ENCODE data around the gene FAM118A. TPM values are rescaled to one million over a fixed set of nuclear protein-coding genes. Genes with fewer than 3 reads are reported as not detected.

FAM118A gene
- total and polyA plus RNA-seq, 2 of the 8 experiments (the other 6 are each of a cell fraction or from before 2014, with no cell fraction given) = 8.5 to 18.6 TPM

DNA sequence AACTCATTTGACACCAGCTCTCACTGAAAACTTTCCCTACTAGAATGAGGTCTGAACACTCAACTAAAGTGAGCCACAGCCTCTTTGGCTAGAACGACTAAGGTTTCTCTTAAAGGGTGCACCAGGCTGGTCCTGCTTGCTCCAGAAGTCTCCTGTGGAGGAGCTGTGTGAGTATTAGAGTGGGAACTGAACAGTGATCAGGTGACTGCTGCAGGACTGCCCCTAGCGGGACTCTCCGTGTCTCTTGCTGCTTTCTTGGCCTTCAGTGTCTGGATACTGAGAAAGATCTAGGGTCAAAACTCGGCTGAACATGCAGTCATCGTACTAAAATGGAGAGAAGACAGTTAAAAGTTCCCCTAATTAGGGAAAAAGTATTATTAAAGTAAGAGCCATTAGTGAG is 34.6 kb downstream of the FAM118A start:
- Histone ChIP-seq H3K9me3 (ENCODE audit: insufficient read depth in 2 of 2, low read depth in 1 of 2, low read length in 1 of 2) (no peaks in the 10 kb centered on the region), H3K4me2 (ENCODE audit: insufficient read depth in 1 of 2, low read depth in 2 of 2, low read length in 2 of 2) (no peak overlapping the region), H3K27me3 (replicated peaks in 1 of 4; ENCODE audit: control insufficient read depth in 3 of 4, extremely low read depth in 1 of 4, insufficient read depth in 3 of 4, low read length in 3 of 4) (no peaks in the 10 kb centered on the region), H4K20me1 (replicated peaks in 1 of 2; ENCODE audit: control insufficient read depth in 1 of 2, insufficient read depth in 2 of 2, low read length in 2 of 2) (no peaks in the 10 kb centered on the region), H3K56ac (replicated peaks; ENCODE audit: insufficient read length, low read depth, low read length) (no peak overlapping the region), H2BK20ac (ENCODE audit: low read length) (no peak overlapping the region; the same call in 1 of the 2 replicates), H4K8ac (ENCODE audit: extremely low read depth, insufficient read depth, low read length) (no peak overlapping the region), H3K4ac (replicated peaks; ENCODE audit: insufficient read length, low read depth, low read length) (no peak overlapping the region), H4K5ac (ENCODE audit: insufficient read length, low read depth, low read length) (no peak overlapping the region), H4K91ac (replicated peaks; ENCODE audit: insufficient read length, low read length) (no peak overlapping the region), H3K36me3 (ENCODE audit: control insufficient read depth in 2 of 4, insufficient read depth in 4 of 4, low read length in 3 of 4) (peaks cover 0 to 16% (median 3%) of the 10 kb centered on the region in 4 experiments; a peak in 3 of 8 replicates), H3K14ac (ENCODE audit: insufficient read length) (no peak overlapping the region), H3K4me1 (replicated peaks in 1 of 4; ENCODE audit: control insufficient read depth in 3 of 4, insufficient read depth in 4 of 4, low read length in 3 of 4) (no peaks in the 10 kb centered on the region), H2AK5ac (ENCODE audit: low read depth, low read length) (no peak overlapping the region), H2BK120ac (replicated peaks; ENCODE audit: low read depth, low read length) (no peak overlapping the region), H2AFZ (ENCODE audit: low read length) (no peak overlapping the region), H2BK5ac (ENCODE audit: low read depth, low read length) (no peak overlapping the region), H3K27ac (ENCODE audit: low read depth, low read length) (no peak overlapping the region), H3K79me2 (ENCODE audit: control insufficient read depth in 1 of 2, insufficient read depth in 2 of 2, low read length in 2 of 2) (no peaks in the 10 kb centered on the region), H3K23ac (ENCODE audit: insufficient read length) (no peak overlapping the region), H2BK12ac (ENCODE audit: low read depth, low read length) (no peak overlapping the region), H3K18ac (ENCODE audit: extremely low read depth, low read length) (no peak overlapping the region), H3K23me2 (ENCODE audit: low read depth, low read length) (no peaks in the 10 kb centered on the region), H2BK15ac (ENCODE audit: low read length) (no peak overlapping the region), H3K79me1 (ENCODE audit: low read depth, low read length) (no peaks in the 10 kb centered on the region), H3K4me3 (ENCODE audit: extremely low read depth in 1 of 4, insufficient read depth in 2 of 4, low read depth in 3 of 4, low read length in 4 of 4) (no peak overlapping the region), H3K9ac (replicated peaks in 1 of 4; ENCODE audit: extremely low read depth in 1 of 4, low read depth in 3 of 4, low read length in 3 of 4) (no peak overlapping the region)
- 75% methylated on average over 5 of the region's 5 CpGs; no CpG with 5 or more reads in 1 of the 2 experiments for WGBS, 2 experiments (ENCODE audit: extremely low coverage in 1 of 2, insufficient coverage in 1 of 2, insufficient read length in 1 of 2, insufficient replicate concordance in 2 of 2, low coverage in 1 of 2, low lambda C conversion rate in 2 of 2, missing lambda C conversion rate in 1 of 2)
- FAIRE-seq (no peak), DNase-seq (ENCODE audit: low read depth in 1 of 2, low spot score in 2 of 2) (no peak)
- TF ChIP-seq, protein P1, sequence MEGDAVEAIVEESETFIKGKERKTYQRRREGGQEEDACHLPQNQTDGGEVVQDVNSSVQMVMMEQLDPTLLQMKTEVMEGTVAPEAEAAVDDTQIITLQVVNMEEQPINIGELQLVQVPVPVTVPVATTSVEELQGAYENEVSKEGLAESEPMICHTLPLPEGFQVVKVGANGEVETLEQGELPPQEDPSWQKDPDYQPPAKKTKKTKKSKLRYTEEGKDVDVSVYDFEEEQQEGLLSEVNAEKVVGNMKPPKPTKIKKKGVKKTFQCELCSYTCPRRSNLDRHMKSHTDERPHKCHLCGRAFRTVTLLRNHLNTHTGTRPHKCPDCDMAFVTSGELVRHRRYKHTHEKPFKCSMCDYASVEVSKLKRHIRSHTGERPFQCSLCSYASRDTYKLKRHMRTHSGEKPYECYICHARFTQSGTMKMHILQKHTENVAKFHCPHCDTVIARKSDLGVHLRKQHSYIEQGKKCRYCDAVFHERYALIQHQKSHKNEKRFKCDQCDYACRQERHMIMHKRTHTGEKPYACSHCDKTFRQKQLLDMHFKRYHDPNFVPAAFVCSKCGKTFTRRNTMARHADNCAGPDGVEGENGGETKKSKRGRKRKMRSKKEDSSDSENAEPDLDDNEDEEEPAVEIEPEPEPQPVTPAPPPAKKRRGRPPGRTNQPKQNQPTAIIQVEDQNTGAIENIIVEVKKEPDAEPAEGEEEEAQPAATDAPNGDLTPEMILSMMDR (IDR thresholded peaks at IDR 0.05; ENCODE audit: control extremely low read depth in 1 of 3, insufficient read depth in 1 of 3, low read depth in 1 of 3, low read length in 3 of 3) = peak in 1 of 3 experiments; percentile 6; a peak in 2 of 4 replicates
- TF ChIP-seq EZH2 (IDR thresholded peaks at IDR 0.05; ENCODE audit: low read depth, low read length, severe bottlenecking) (no peak), KDM1A (IDR thresholded peaks at IDR 0.05; ENCODE audit: borderline replicate concordance, low read length) (no peak), EGR1 (IDR thresholded peaks at IDR 0.05; ENCODE audit: borderline replicate concordance, low read depth, low read length) (no peak)
- CTCF ChIA-PET (ENCODE audit: partially characterized antibody) = interaction anchor here (0.8 kb wide), 1 partner anchor 81 kb away, joined by 4 read pairs; no protein-coding TSS in a partner anchor
- POLR2A ChIA-PET (ENCODE audit: partially characterized antibody) = no interaction called here
